GM12872 (cell line): ENCODE measurements around the gene LAP3.

Source experiments
- CTCF ChIP-seq: IDR thresholded peaks from 3 replicates; pipeline ENCODE4 v1.5.1; 2011; ENCODE audit warnings: low read depth, mild to moderate bottlenecking, low read length, moderate library complexity; ENCODE audit not compliant: insufficient read depth

The LAP3 gene

DNA sequence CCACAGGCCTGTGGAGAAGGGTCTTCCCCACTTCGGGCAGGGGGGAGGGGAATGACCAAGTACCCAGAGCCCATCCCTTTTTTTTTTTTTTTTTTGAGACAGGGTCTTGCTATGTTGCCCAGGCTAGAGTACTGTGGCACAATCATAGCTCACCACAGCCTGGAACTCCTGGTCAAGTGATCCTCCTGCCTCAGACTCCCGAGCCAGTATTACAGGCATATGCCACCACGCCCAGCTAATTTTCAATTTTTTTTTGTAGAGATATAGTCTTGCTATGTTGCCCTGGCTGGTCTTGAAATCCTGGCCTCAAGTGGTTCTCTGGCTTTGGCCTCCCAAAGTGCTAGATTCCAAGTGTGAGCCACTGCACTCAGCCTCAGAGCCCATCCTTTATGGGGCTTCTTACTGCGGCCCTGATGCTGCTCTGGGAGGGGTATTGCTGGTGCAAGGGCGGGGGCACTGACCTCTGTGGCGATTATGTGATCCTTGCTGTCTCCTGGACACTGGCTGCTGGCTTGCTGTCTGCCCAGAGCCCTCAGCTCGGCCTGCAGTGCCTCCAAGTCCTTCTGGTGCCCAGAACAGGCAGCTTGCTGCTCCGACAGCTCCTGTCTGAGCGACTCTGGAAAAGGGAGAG lies 70.3 kb downstream of the LAP3 start:
- no peak for TF ChIP-seq CTCF

- TF ChIP-seq CTCF, result peak; percentile 27; the same call in 1 of the 3 replicates
These were observed 70.9 kb downstream of the LAP3 start for GRCh38 chr4:17647927-17648326.

DNA sequence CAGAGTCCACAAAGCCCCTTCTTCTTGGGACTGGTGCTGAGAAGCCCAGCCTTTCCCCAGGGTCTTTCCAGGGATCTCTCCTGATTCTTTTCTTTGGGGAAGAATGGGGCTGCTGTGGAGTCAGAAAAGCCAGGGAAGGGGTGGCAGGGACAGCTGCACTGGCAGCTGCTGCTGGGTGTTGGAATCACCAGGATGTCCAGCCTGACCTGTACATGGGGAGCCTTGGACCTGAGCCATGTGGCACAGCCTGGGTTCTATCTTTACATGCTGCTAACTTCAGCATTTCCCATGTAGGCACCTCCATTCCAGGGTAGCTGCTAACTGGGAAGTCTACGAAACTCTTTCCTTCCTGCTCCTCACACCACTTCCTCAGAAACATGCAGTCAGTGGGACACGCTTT lies 73.4 kb downstream of the LAP3 start:
- no peak for TF ChIP-seq CTCF

GRCh38 chr4:17654701-17655100 lies 77.7 kb downstream of the LAP3 start:
- no peak for TF ChIP-seq CTCF

DNA sequence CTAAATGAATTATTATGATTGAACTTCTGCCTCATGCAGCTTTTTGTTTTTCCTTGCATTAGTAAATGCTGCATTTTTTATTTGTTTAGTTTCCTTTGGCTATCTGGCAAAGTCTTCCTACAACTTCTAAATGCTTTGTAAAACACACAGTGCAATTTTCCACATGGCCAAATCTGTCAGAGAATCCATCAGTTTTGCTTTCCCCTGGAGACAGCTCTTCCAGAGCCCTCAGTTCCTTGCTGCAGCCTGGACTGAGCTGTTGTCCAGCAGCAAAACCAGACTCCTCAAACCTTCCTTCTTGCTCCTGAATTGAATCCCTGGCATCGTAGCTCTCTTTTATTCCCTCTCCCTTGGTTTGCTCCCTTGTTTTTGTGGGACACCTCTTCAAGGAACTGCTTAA lies 80.1 kb downstream of the LAP3 start:
- no peak for TF ChIP-seq CTCF
